GM21786 (cell line): ENCODE measurements around the gene ATP10B.

Experiments
- ATAC-seq: cut with Tn5 transposase; IDR thresholded peaks from one replicate; pipeline ENCODE4 v1.9.1; 2021; ENCODE audit not compliant: unreplicated experiment

Gene ATP10B

DNA sequence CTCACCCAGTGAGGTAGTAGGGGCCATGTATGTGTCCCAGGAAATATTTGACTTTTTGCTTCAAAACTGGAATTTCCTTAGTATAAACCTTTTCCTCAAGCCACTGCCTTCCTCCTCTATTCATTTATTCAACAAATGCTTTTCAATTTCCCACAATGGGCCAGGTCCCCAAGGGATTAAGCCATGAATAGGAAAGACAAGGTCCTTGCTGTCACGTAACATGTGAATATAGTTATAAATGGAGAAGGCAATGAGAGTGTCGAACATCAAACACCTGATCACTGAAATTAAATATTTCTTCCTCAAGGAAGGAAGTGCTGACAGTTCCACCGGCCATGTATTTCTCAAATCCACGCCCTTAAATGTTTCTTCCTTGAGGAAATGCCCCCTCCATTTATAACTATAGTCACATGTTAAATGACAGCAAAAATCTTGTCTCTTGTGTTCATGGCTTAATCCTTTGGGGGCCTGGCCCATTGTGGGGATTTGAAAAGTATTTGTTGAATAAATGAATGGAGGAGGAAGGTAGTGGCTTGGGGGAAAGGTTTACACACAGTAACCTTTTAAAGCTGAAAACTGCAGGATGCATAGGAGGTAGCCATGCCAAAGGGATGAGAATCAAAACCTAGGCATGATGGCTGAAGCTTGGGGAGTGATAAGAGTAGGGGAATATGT, 284.8 kb downstream of the ATP10B start:
- no peak for ATAC-seq

- ATAC-seq: no peak
These were observed 286.6 kb downstream of the ATP10B start for GRCh38 chr5:160565376-160565775.

GRCh38 chr5:160556846-160557245, 295.2 kb downstream of the ATP10B start:
- no peak for ATAC-seq

DNA sequence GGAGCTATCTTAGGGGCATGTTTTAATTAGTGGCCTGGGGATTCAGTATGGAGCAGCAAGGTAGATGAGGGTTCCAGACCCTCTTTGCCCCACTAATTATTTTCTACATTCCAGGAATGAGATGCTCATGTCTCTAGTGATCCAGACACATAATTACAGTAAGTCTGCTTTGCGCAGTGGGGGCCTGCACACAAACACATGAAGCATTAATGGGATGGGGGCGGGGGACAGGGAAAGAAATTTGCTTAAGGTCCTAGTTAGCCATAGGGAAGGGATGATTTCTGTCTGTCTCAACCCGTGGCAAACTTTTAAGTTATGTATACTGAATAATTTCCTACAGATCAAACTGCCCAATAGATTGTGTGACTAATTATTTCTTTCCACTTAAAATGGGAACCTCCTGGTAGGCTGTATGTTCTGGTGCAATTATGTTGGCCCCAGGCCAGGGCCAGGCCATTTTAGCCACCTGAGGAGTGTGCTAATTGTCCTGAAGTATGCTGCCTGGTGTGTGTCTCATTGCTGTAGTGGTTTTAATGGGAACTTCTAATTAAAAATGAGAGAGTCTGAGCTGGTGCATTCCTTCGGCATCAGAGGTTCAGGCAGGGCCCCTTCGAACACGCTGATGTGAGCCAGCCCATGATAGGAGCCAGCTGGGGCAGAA, 295.9 kb downstream of the ATP10B start:
- no peak for ATAC-seq

DNA sequence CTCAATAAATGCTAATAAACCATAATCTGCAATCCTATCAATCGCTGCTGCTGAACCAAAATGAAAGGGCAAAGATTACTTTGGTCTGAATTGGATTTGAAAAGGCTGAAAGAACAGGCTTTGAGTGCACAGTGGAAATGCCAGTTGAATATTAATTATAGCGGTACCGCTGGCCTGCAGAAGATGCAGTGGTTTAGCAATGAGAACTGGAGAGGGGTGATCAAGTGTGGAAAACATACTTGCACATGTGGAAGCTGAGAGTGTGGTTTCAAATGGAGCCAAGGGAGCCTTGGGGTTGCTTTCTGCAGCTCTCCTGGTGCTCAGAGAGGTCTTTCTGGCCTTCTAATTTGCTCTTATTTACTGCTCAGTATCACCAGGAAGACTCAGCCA, 296.4 kb downstream of the ATP10B start:
- ATAC-seq: no peak

- ATAC-seq: no peak
These were observed 301.9 kb downstream of the ATP10B start for GRCh38 chr5:160550075-160550474.

- no peak for ATAC-seq
These were observed 302.9 kb downstream of the ATP10B start for GRCh38 chr5:160548949-160549645.

- no peak for ATAC-seq
These were observed 304.1 kb downstream of the ATP10B start for GRCh38 chr5:160547872-160548271.

GRCh38 chr5:160547061-160547460, 304.9 kb downstream of the ATP10B start:
- no peak for ATAC-seq

- no peak for ATAC-seq
These were observed 306.2 kb downstream of the ATP10B start for GRCh38 chr5:160545832-160546231.

- no peak for ATAC-seq
These were observed 308.6 kb downstream of the ATP10B start for GRCh38 chr5:160543395-160543794.

DNA sequence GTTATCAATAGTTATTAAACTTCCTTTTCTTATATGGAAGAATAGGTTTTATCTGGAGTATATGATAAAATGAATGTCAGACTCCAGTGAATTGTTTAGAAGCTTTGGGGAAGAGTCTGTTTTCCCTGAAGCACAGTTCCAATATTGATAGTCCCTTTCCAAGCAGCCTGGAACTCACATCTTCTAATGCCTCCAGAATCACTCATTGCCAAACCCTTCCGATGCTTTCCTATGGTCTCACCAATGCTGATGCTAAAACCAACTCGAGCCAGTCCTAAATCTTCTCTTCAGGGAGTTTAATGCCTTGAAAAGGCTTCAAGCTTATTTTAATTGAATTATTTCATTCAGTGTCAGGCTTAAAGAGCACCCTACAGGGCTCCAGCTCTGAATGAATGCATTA, 309.2 kb downstream of the ATP10B start:
- ATAC-seq: no peak

- ATAC-seq: no peak
These were observed 309.7 kb downstream of the ATP10B start for GRCh38 chr5:160542281-160542680.

GRCh38 chr5:160539431-160539830, 312.6 kb downstream of the ATP10B start:
- ATAC-seq: no peak

GRCh38 chr5:160537940-160538339, 314.1 kb downstream of the ATP10B start:
- ATAC-seq: no peak

- ATAC-seq: no peak
These were observed 314.9 kb downstream of the ATP10B start for GRCh38 chr5:160537116-160537515.

- no peak for ATAC-seq
These were observed 317.1 kb downstream of the ATP10B start for GRCh38 chr5:160534914-160535313.

DNA sequence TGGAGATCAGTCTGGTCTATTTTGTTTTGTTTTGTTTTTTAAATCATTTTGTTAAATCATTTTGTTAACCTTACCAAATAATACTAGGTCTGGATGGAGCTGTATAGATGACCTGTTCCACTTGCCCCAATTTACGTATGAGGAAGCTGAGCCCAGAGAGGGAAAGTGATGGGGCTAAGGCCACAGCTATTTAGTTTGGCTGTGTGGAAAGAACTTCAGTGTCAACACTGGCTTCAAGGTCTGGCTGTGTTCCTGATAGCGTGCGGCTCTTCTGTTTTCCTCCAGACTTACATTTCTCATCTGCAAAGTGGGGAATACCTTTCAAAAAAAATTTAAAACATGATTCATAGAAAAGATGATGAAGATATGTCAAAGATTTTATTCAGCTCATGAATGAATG, 317.9 kb downstream of the ATP10B start:
- ATAC-seq: no peak

- no peak for ATAC-seq
These were observed 326.3 kb downstream of the ATP10B start for GRCh38 chr5:160525471-160526261.

DNA sequence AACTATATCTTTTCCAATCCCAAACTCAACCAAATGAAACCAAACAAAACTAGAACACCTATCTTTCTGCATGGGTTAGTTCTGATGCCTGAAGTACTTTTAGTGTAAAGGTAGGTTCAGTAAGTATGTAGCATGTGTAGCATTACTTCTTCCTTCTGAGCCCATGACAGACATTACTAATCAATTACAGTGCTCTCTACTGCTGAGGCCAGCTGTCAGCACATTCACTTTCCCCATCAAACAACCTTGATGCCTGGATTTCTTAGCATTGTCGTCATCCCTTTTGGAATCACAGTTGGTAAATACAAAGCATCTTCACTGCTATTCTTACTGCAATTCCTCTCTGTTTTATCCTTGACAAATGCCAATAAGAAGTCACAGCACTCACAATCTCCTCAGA, 327.2 kb downstream of the ATP10B start:
- no peak for ATAC-seq

DNA sequence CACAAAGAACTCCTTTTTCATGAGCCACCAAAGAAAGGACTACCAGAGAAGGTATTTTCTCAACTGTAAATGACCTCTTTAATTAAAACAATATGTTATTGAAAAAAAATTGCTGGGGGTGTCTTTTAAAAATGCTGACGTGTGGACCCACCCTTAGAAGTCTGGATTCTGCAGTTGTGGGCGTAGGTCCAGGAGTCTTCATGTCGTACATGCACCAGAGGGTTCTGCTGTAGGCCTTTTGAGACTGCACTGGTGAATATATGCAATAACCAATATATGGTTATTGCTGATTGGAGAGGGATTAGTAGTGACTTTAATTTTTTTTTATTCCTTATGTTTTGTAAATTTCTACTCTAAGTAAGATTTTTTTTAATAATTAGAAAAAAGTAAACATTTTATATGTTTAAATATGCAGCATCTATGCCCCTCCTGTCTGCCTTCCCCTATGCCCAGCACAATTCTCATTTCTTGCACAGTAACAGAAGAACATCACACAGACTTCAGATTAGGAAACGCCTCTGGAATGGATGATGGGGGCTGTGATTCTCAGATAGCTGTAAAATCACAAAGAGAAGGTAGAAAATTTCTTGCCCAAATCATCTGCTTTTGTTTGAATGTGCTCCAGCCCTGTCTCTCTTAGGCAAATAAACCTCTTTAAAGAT, 328.4 kb downstream of the ATP10B start:
- no peak for ATAC-seq
